GM12864 (cell line): ENCODE data around the gene SLC12A8.

ENCODE experiments used
- DNase-seq: peaks from one replicate; pipeline ENCODE4 v3.0.0-alpha.2; 2011; ENCODE audit warnings: low read depth
- H3K4me3 ChIP-seq: 2 replicates; pipeline ENCODE4 v1.5.1; 2011; ENCODE audit warnings: mild to moderate bottlenecking, low read depth, low read length, control low read depth
- CTCF ChIP-seq: IDR thresholded peaks from 2 replicates; pipeline ENCODE4 v1.5.1; 2011; ENCODE audit warnings: low read depth, mild to moderate bottlenecking, moderate library complexity, low read length, control low read depth, inconsistent platforms; ENCODE audit errors: missing control alignments

The SLC12A8 gene

GRCh38 chr3:125045194-125045593, 167.4 kb downstream of the SLC12A8 start:
- DNase-seq: no peak
- TF ChIP-seq CTCF: no peak
- H3K4me3 ChIP-seq: no peak overlapping the region

- no peak for TF ChIP-seq CTCF
- no peak overlapping the region for H3K4me3 ChIP-seq
- DNase-seq: no peak
Observed at GRCh38 chr3:125043599-125044151, 168.9 kb downstream of the SLC12A8 start.

- no peak for TF ChIP-seq CTCF
- DNase-seq: no peak
- no peak overlapping the region for H3K4me3 ChIP-seq
Observed at GRCh38 chr3:125042725-125043406, 169.7 kb downstream of the SLC12A8 start.

GRCh38 chr3:125039131-125040100, 173.1 kb downstream of the SLC12A8 start:
- DNase-seq: no peak
- no peak overlapping the region for H3K4me3 ChIP-seq
- TF ChIP-seq CTCF: no peak

GRCh38 chr3:125037498-125038150, 174.9 kb downstream of the SLC12A8 start:
- no peak for DNase-seq
- TF ChIP-seq CTCF: no peak
- H3K4me3 ChIP-seq: no peak overlapping the region

GRCh38 chr3:125035217-125035616, 177.3 kb downstream of the SLC12A8 start:
- peak; percentile 59 for DNase-seq
- TF ChIP-seq CTCF: no peak
- no peak overlapping the region for H3K4me3 ChIP-seq
